ENCODE results near the gene NARF.

DNA sequence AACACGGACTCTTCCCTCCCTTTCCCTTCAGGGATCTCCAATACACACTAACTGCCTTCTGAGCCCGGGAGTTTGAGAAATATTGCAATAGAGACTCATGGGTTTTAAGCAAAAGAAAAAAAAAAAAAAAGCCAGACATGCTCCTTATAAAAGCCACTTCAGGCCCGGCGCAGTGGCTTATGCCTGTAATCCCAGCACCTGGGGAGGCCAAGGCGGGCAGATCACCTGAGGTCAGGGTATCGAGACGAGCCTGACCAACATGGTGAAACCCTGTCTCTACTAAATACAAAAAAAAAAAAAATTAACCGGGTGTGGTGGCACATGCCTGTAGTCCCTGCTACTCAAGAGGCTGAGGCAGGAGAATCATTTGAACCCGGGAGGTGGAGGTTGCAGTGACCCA lies 42.8 kb upstream of the NARF start:
- TF ChIP-seq POLR2A (IDR thresholded peaks at IDR 0.05) (no peak), CTCF (IDR thresholded peaks at IDR 0.05) (no peak), POLR2AphosphoS5 (IDR thresholded peaks at IDR 0.05; ENCODE audit: insufficient read depth in 1 of 2, low read depth in 1 of 2) (no peak)
